HepG2 (cell line): ENCODE data around the gene PLEKHB1. TPM values are rescaled to one million over a fixed set of nuclear protein-coding genes. Genes with fewer than 3 reads are reported as not detected.

ENCODE experiments used
- ATAC-seq: fragments of 200-7000 bp; cut with Tn5 transposase; 3 replicates; pipeline ENCODE4 v1.9.1; 2020; ENCODE audit warnings: mild to moderate bottlenecking, moderate library complexity
- BruUV-seq: library from RNA; stranded (reverse); fragments of 400-500 nt; replicated peaks from 2 replicates; lab custom pipeline; 2021; lab: Mats Ljungman, UMichigan
- CTCF ChIA-PET: fragments of 300-600 bp; formaldehyde crosslinking; extraction: SDS; loops from one replicate; lab custom pipeline; 2021; ENCODE audit warnings: low total read pairs, inconsistent platforms, low intra/inter-chr PET ratio; lab: Yijun Ruan, JAX
- POLR2A ChIA-PET: fragments of 350-600 bp; sonication (Branson Sonifier 250); formaldehyde crosslinking; loops from one replicate; lab custom pipeline; 2020; ENCODE audit warnings: antibody characterized with exemption, inconsistent platforms; lab: Yijun Ruan, JAX
- DNase-seq: peaks from one replicate; pipeline ENCODE4 v3.0.0-alpha.2; 2015; ENCODE audit warnings: low spot score
- FAIRE-seq: peaks from 3 replicates; lab custom pipeline; 2011; peaks lifted over from hg19 to GRCh38; lab: Jason Lieb, UNC
- H2AFZ ChIP-seq: one replicate; pipeline ENCODE4 v1.6.1; 2011; ENCODE audit warnings: low read length, inconsistent platforms
- H3K27ac ChIP-seq: fragments of 300-600 bp; 3 replicates; pipeline ENCODE4 v1.8.0; 2011; ENCODE audit warnings: mixed run types, mild to moderate bottlenecking, mixed read lengths, low read length, inconsistent platforms; ENCODE audit not compliant: insufficient read depth; ENCODE audit errors: extremely low read length
- H3K27me3 ChIP-seq, 2 experiments: fragments of 200-600 bp in 1 of 2; 2 replicates in 1 of 2; 3 replicates in 1 of 2; pipeline versions ENCODE4 v1.6.0 to v1.8.0; 2011; ENCODE audit warnings: low read length in 2 of 2, mild to moderate bottlenecking in 2 of 2, moderate library complexity in 2 of 2, inconsistent platforms in 1 of 2; ENCODE audit not compliant: insufficient read depth in 2 of 2, control insufficient read depth in 1 of 2
- H3K36me3 ChIP-seq, 2 experiments: fragments of 200-600 bp in 1 of 2; replicated peaks in 1 of 2; 2 replicates in 1 of 2; 3 replicates in 1 of 2; pipeline versions ENCODE4 v1.5.1 to v1.8.0; 2011; ENCODE audit warnings: low read length in 2 of 2, inconsistent platforms in 1 of 2; ENCODE audit not compliant: insufficient read depth in 2 of 2, control insufficient read depth in 1 of 2
- H3K4me1 ChIP-seq: 2 replicates; pipeline ENCODE4 v1.5.1; 2012; ENCODE audit warnings: low read length, inconsistent platforms; ENCODE audit not compliant: insufficient read depth
- H3K4me2 ChIP-seq: 2 replicates; pipeline ENCODE4 v1.6.0; 2011; ENCODE audit warnings: low read depth, low read length, inconsistent platforms
- H3K4me3 ChIP-seq, 3 experiments: fragments of 200-600 bp in 1 of 3; sonication (generic), shearing (Covaris generic) in 1 of 3; replicated peaks in 1 of 3; 2 replicates each; pipeline ENCODE4 v1.5.1; 2011 to 2016; ENCODE audit warnings: low read length in 3 of 3, inconsistent platforms in 2 of 3, low read depth in 2 of 3, mild to moderate bottlenecking in 2 of 3, control low read depth in 1 of 3, mixed read lengths in 1 of 3; ENCODE audit not compliant: insufficient read depth in 1 of 3
- H3K79me2 ChIP-seq: one replicate; pipeline ENCODE4 v1.6.1; 2011; ENCODE audit warnings: low read length, inconsistent platforms; ENCODE audit not compliant: insufficient read depth
- H3K9ac ChIP-seq: 2 replicates; pipeline ENCODE4 v1.6.0; 2011; ENCODE audit warnings: mild to moderate bottlenecking, low read depth, low read length, inconsistent platforms; ENCODE audit not compliant: insufficient read depth
- H3K9me3 ChIP-seq: 2 replicates; pipeline ENCODE4 v1.5.1; 2012; ENCODE audit warnings: mild to moderate bottlenecking, low read length
- H4K20me1 ChIP-seq: 2 replicates; pipeline ENCODE4 v1.6.0; 2011; ENCODE audit warnings: inconsistent platforms, mild to moderate bottlenecking, low read length, moderate library complexity; ENCODE audit not compliant: insufficient read depth
- ATF7 ChIP-seq, 2 experiments: fragments of 450-650 bp in 1 of 2; sonication (generic) in 1 of 2; formaldehyde crosslinking in 1 of 2; IDR thresholded peaks; 2 replicates each; pipeline versions ENCODE4 v1.4.0 to v1.6.1; 2016 to 2020; ENCODE audit warnings: antibody characterized with exemption in 1 of 2, mild to moderate bottlenecking in 1 of 2, missing genetic modification reagents in 1 of 2
- GABPB1 ChIP-seq: IDR thresholded peaks from 2 replicates; pipeline ENCODE4 v1.6.1; 2016; ENCODE audit warnings: mild to moderate bottlenecking, missing genetic modification reagents, moderate library complexity, missing compliant biosample characterization
- HHEX ChIP-seq: IDR thresholded peaks from 2 replicates; pipeline ENCODE4 v1.6.1; 2016; ENCODE audit warnings: control low read depth
- IRF2 ChIP-seq: IDR thresholded peaks from 2 replicates; pipeline ENCODE4 v1.6.1; 2018; ENCODE audit warnings: missing genetic modification reagents, missing compliant biosample characterization
- KLF12 ChIP-seq: sonication (generic); formaldehyde crosslinking; IDR thresholded peaks from 2 replicates; pipeline ENCODE4 v1.4.0; 2020; ENCODE audit warnings: missing genetic modification reagents, borderline replicate concordance
- MXD4 ChIP-seq: IDR thresholded peaks from 2 replicates; pipeline ENCODE4 v1.6.1; 2016; ENCODE audit warnings: mild to moderate bottlenecking, missing biosample characterization, missing genetic modification reagents
- PAX8 ChIP-seq: sonication (generic); formaldehyde crosslinking; IDR thresholded peaks from 2 replicates; pipeline ENCODE4 v1.8.0; 2022; ENCODE audit warnings: mild to moderate bottlenecking, missing genetic modification reagents, borderline replicate concordance
- ZNF138 ChIP-seq: sonication (generic); formaldehyde crosslinking; IDR thresholded peaks from 2 replicates; pipeline ENCODE4 v1.5.0; 2020; ENCODE audit warnings: mild to moderate bottlenecking, low read depth, missing genetic modification reagents
- ZNF282 ChIP-seq: fragments of 450-650 bp; IDR thresholded peaks from 2 replicates; pipeline ENCODE4 v1.6.1; 2018; ENCODE audit not compliant: partially characterized antibody
- ZNF354B ChIP-seq: sonication (generic); formaldehyde crosslinking; IDR thresholded peaks from 2 replicates; pipeline ENCODE4 v1.8.0; 2022; ENCODE audit warnings: mild to moderate bottlenecking, missing genetic modification reagents
- ZNF484 ChIP-seq: sonication (generic); formaldehyde crosslinking; IDR thresholded peaks from 2 replicates; pipeline ENCODE4 v1.5.1; 2020; ENCODE audit warnings: mild to moderate bottlenecking, low read depth, missing genetic modification reagents, borderline replicate concordance
- ZNF546 ChIP-seq: sonication (generic); formaldehyde crosslinking; conservative IDR thresholded peaks from 2 replicates; pipeline ENCODE4 v1.8.1; 2023; ENCODE audit warnings: mild to moderate bottlenecking, missing genetic modification reagents
- ZNF720 ChIP-seq: sonication (generic); formaldehyde crosslinking; IDR thresholded peaks from 2 replicates; pipeline ENCODE4 v1.4.0; 2020; ENCODE audit warnings: missing genetic modification reagents
- WGBS: methylation state at CpG from one replicate; pipeline ENCODE4 v1.1.6; 2017; ENCODE audit warnings: low lambda C conversion rate; 5-methylcytosine and 5-hydroxymethylcytosine counted together
- in situ Hi-C: cut with HindIII; loops from 2 replicates; pipeline ENCODE4 v1.10.0; 2017; ENCODE audit warnings: low pct_unique_long_range_greater_than_20kb; ENCODE audit not compliant: extremely low pct_ligation_motif_present
- intact Hi-C: fragments of 100-400 bp; cut with micrococcal nuclease; formaldehyde crosslinking; loops from one replicate; pipeline ENCODE4 v1.10.0; 2022; ENCODE audit not compliant: unreplicated experiment
- polyA plus RNA-seq, 8 experiments: library from polyadenylated mRNA; depleted of rRNA in 3 of 8; stranded (reverse) in 7 of 8; unstranded in 1 of 8; fragments of >200 nt; fragmentation: Illumina TruSeq in 4 of 8; extraction: Trizol in 4 of 8; gene quantifications; 2 replicates each; pipeline versions ENCODE4 v1.2.1 to v1.2.3, GENCODE V29; 2011 to 2016; ENCODE audit warnings: low read depth in 4 of 8, missing spikeins in 1 of 8, mixed read lengths in 1 of 8; ENCODE audit not compliant: insufficient read depth in 1 of 8
- total RNA-seq, 5 experiments: library from RNA; depleted of rRNA; stranded (reverse); fragments of >200 nt; fragmentation: Illumina TruSeq; extraction: Trizol; gene quantifications; 2 replicates each; pipeline ENCODE4 v1.2.3, GENCODE V29; 2016; ENCODE audit warnings: low read depth in 1 of 5
- TF ChIP-seq, protein P1 (sequence below): sonication (generic); formaldehyde crosslinking; IDR thresholded peaks from 2 replicates; pipeline ENCODE4 v1.8.1; 2023; ENCODE audit warnings: mild to moderate bottlenecking, moderate library complexity, missing genetic modification reagents
- TF ChIP-seq, protein P2 (sequence below): sonication (generic); formaldehyde crosslinking; IDR thresholded peaks from 2 replicates; pipeline ENCODE4 v1.4.0; 2020; ENCODE audit warnings: low read depth, mild to moderate bottlenecking, missing genetic modification reagents

The PLEKHB1 gene
- total and polyA plus RNA-seq, 2 of the 13 experiments (the other 11 are each of a cell fraction or from before 2014, with no cell fraction given): 68.0 to 99.3 TPM

DNA sequence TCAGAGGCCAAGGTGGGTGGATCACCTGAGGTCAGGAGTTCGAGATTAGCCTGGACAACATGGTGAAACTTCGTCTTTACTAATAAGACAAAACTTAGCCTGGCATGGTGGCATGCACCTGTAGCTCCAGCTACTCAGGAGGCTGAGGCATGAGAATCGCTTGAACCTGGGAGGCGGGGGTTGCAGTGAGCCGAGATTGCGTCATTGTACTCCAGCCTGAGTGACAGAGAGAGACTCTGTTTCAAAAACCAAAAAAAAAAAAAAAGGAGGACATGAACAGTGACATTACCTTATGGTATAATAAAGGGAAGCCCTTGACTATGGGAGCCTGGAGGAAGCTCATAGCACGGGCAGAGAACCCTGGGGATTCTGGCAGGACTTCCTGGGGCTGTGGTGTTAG, 16.5 kb upstream of the PLEKHB1 start (continued):
- TF ChIP-seq ATF7 (IDR thresholded peaks at IDR 0.05) (peak; percentile 47; the same call in 1 of the 2 replicates), ATF7 (CRISPR knock-in tag; IDR thresholded peaks at IDR 0.05) (no peak)

DNA sequence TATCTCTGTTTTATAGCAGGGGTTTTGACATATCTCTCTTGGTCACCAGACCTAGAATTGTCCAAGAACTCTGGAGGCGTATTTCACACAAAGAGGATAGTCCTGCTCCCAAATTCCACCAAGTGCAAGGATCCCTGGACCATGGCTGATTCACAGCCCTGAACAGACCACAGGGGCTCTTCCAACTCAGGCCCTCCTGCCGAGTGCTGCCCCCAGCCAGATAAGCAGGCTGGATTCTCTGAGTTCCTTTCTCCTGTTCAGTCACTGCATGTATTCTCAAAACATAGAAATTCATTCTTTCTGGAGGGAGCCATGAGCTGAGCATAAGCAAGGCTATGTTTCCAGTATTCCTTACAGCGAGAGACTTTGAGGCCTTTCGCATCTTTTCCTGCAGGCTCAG, 13.4 kb upstream of the PLEKHB1 start:
- Histone ChIP-seq H3K9me3 (0 out of 2 replicates have a peak, but pooled peaks cover 4% of the 10 kb centered on the region), H3K36me3 (no peaks in the 10 kb centered on the region), H2AFZ (no peak overlapping the region), H3K4me1 (peaks cover 22% of the 10 kb centered on the region), H3K4me2 (no peak overlapping the region), H3K27ac (no peak overlapping the region), H3K4me3 (no peak overlapping the region), H3K27me3 (no peaks in the 10 kb centered on the region), H3K79me2 (no peaks in the 10 kb centered on the region), H4K20me1 (no peaks in the 10 kb centered on the region), H3K9ac (no peak overlapping the region)
- intact Hi-C loops (no loop called here), in situ Hi-C loops (no loop called here)
- ATAC-seq (no peak), FAIRE-seq (no peak), DNase-seq (no peak)
- CTCF ChIA-PET: no interaction called here
- POLR2A ChIA-PET: no interaction called here
- TF ChIP-seq IRF2 (CRISPR knock-in tag) (no peak), ZNF546 (CRISPR knock-in tag) (no peak), HHEX (no peak), ZNF282 (no peak), MXD4 (CRISPR knock-in tag) (no peak), ZNF720 (CRISPR knock-in tag) (no peak), PAX8 (CRISPR knock-in tag) (no peak), KLF12 (CRISPR knock-in tag) (no peak), GABPB1 (CRISPR knock-in tag) (no peak), ZNF138 (CRISPR knock-in tag) (no peak), ZNF354B (CRISPR knock-in tag) (no peak), ZNF484 (CRISPR knock-in tag) (no peak)
- TF ChIP-seq, protein P1, sequence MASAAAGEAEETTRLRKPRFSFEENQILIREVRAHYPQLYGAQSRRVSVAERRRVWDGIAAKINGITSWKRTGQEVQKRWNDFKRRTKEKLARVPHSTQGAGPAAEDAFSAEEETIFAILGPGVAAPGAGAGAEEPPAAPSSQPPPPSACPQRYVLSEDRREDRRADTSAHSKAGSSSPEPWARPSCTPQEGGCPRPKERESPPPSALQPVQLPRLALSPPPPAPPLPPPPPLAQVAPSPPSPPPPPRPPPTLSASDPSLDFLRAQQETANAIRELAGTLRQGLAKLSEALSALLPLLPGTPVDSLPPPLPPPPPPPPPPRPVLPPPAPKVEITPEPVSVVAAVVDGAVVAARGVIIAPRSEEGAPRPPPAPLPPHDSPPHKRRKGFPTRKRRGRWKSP: no peak
- TF ChIP-seq, protein P2, sequence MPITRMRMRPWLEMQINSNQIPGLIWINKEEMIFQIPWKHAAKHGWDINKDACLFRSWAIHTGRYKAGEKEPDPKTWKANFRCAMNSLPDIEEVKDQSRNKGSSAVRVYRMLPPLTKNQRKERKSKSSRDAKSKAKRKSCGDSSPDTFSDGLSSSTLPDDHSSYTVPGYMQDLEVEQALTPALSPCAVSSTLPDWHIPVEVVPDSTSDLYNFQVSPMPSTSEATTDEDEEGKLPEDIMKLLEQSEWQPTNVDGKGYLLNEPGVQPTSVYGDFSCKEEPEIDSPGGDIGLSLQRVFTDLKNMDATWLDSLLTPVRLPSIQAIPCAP (CRISPR knock-in tag): no peak
- WGBS: 75% methylated on average over 4 of the region's 4 CpGs
- BruUV-seq: no TSS peak
